Fibroblast of skin of right biceps (primary cell): ENCODE results near the gene ZFP57.
"Not testable (repeated sequence)": the region's sequence is repeated elsewhere in the genome, so short reads cannot be mapped to it uniquely, and the experiment has no call there.

Experiments used
- DNase-seq: peaks from one replicate; pipeline ENCODE4 v3.0.0-alpha.2; 2013

Gene ZFP57

GRCh38 chr6:29694637-29695036 lies 13.7 kb upstream of the ZFP57 start:
- no peak for DNase-seq

GRCh38 chr6:29685718-29686326 lies 4.9 kb upstream of the ZFP57 start:
- DNase-seq: no peak

- DNase-seq: no peak
Observed at GRCh38 chr6:29681811-29682210, 859 bp upstream of the ZFP57 start.

- no peak for DNase-seq
Observed at GRCh38 chr6:29680416-29680815, 536 bp downstream of the ZFP57 start.

GRCh38 chr6:29679962-29680361 lies 990 bp downstream of the ZFP57 start:
- no peak for DNase-seq

GRCh38 chr6:29678114-29678513 lies 2.8 kb downstream of the ZFP57 start:
- no peak for DNase-seq

- peak; percentile 16 for DNase-seq
Observed at GRCh38 chr6:29676981-29677601, 3.9 kb downstream of the ZFP57 start.

- DNase-seq: no peak
Observed at GRCh38 chr6:29675561-29675960, 5.4 kb downstream of the ZFP57 start.

GRCh38 chr6:29674008-29674407 lies 6.9 kb downstream of the ZFP57 start:
- DNase-seq: no peak

- DNase-seq: no peak
Observed at GRCh38 chr6:29673161-29673560, 7.8 kb downstream of the ZFP57 start.

GRCh38 chr6:29672116-29672515 lies 8.8 kb downstream of the ZFP57 start:
- DNase-seq: not testable (repeated sequence)

GRCh38 chr6:29671026-29671425 lies 9.9 kb downstream of the ZFP57 start:
- DNase-seq: no peak

GRCh38 chr6:29667158-29667557 lies 13.8 kb downstream of the ZFP57 start:
- DNase-seq: no peak

GRCh38 chr6:29666826-29667130 lies 14.2 kb downstream of the ZFP57 start:
- DNase-seq: no peak

- DNase-seq: no peak
Observed at GRCh38 chr6:29665942-29666825, 14.8 kb downstream of the ZFP57 start.

GRCh38 chr6:29663300-29664042 lies 17.5 kb downstream of the ZFP57 start:
- DNase-seq: no peak

GRCh38 chr6:29661502-29662141 lies 19.3 kb downstream of the ZFP57 start:
- not testable (repeated sequence) for DNase-seq

GRCh38 chr6:29661071-29661470 lies 19.9 kb downstream of the ZFP57 start:
- no peak for DNase-seq

- no peak for DNase-seq
Observed at GRCh38 chr6:29656798-29657197, 24.2 kb downstream of the ZFP57 start, which contains the start of gene MOG. Gene MOG (plus strand): TSS chr6:29657092. CDS start chr6:29657210, 118 bp downstream.

GRCh38 chr6:29656157-29656556 lies 24.8 kb downstream of the ZFP57 start:
- no peak for DNase-seq

- DNase-seq: no peak
Observed at GRCh38 chr6:29655658-29656057, 25.3 kb downstream of the ZFP57 start.

- peak; percentile 61 for DNase-seq
Observed at GRCh38 chr6:29653452-29654038, 27.4 kb downstream of the ZFP57 start.
